ENCODE data around the gene FRS3.

Gene FRS3

DNA sequence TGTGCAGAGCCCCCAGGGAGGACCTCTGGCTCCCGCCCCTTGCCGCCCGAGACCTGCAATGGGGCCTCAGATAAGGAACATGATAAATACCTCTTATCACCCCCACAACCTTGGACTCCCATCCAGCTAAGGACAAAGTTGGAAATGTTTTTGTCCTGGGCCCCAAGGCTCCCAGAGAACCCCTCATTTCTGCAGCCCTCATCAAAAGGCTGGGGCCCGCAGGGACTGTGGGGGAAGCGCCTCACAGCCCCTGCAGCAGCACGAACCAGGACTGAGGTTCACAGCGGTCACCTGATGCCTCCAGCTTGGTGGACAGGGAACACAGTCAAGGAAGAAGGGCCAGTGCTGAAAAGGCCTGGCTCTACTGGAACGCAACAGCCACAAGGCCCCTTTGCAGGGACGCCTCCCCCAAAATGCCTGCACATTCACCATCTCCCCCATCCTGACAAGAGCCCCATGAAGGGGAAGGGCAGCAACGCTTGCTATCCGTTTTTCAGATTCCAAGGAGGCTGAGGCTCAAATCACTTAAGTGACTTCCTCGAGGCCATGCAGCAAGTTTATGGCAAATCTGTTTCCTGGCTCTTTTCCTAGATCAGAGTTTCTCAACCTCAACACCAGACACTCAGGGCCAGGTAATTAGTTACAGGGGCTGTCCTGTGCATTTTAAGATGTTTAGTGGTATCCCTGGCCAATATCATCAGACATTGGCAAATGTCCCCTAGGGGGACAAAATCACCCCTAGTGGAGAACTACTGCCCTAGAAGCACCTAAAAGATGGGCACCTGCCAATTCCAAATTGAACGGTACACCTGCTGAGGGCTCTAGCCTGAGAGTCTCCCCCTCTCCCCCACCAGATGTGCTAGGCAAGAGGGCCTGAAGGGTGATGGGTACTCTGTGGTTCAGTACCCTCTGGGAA lies 54.9 kb downstream of the FRS3 start:
- no peak for DNase-seq

DNA sequence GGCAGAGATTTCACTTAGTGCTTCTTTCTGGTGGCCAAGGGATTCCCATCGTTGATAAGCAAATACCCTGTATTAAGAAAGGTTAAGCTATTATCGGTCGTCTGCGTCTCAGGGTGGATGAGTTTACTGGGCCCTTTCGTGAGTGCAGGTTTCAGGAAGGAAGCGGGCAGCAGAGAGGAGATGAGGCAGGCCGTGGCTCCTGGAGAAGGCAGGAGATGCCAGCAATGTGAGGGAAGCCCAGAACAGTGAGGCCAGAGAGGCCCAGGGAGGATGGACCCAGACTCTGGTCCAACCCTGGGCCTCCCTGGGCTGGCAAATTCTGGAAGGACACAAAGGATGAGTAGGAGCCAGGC lies 55.5 kb downstream of the FRS3 start:
- no peak for DNase-seq

DNA sequence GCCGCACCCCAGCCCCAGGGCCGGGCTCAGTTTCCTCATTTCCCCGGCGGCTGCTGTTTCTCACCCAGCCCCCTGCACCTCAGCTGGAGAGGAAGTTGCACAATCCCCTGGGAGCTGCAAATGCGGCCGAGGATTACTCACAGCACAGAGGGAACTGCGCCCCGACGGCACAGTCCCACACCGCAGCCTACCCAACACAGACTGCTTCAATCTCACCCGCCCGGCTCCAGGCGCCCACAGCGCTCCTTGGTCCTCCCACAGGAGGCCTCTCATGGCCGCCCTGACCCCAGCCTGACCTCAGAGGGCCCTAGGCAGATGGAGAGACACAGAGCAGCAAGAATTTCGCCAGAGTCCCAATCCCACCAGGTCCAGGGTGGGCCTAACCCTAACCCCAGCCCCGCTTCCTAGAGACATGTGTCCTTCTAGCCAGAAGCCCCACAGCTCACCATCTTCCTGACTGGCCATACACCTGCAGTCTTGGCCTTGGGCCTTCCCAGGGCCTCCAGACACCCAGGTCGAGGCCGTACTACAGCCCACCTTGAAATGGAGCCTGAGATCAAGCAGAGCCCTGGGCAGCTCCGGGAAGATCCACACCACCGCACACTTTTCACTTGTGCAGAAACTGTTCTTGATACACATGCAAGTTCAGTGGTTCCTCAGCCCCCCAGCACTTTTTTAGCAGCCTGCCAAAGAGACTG lies 56.0 kb downstream of the FRS3 start:
- no peak for DNase-seq

DNA sequence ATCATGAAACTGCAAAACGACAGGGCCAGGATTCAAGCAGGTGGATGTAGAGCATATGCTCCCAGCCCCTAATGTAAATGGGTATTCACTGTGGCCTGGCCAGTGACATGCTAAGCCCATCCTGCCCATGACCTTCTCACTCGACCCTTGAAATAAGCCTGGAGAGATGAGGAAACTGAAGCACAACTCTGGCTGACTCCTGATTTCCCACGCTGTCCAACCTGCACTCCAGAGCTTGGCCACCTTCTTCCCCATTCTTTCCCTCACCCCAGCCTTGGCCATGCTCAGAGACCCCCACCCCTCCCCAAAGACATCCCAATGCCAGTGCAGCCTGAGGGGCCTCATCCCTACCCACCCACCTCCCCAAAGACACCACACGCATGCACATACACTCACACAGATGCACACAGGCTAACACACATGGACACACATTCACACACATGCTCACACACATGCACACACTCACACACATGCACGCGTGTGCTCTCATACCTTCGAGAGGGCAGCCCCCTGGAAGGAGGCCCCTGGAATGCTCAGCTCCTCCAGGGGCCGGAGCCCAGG lies 56.7 kb downstream of the FRS3 start:
- DNase-seq = no peak

DNA sequence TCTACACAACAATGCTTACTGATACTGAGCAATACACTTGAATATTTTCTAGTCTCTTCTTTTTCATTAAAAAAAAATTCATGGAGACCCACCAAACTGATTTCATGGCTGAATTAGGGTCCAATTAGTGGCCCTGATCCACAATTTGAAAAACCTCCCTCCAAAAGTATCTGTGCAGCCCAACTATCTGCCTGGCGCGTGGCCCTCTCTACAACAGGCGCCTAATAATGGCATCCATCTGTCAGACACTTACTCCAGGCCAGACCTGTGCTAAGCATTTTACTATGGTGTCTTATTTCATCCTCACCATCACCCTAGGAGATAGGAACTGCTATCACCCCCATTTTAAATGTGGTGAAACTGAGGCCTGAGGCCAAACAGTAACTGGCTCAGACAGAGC lies 58.3 kb downstream of the FRS3 start:
- no peak for DNase-seq

DNA sequence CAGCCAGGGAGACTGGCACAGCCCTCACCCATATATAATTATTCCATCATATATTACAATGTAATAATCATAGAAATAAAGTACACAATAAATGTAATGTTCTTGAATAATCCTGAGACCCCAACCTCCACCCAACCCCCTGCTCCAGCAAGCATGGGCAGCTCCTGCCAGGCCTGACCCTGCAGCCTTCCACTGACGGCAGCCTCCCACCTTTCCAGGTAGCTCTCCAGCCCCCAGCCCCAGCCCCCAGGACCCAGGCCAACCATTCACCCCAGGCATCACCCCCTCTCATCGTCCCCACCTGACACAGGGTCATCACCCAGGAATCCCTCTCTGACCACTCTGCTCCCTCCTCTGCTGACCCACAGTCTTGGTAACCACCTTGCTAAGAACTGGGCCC lies 58.9 kb downstream of the FRS3 start:
- DNase-seq = no peak

DNA sequence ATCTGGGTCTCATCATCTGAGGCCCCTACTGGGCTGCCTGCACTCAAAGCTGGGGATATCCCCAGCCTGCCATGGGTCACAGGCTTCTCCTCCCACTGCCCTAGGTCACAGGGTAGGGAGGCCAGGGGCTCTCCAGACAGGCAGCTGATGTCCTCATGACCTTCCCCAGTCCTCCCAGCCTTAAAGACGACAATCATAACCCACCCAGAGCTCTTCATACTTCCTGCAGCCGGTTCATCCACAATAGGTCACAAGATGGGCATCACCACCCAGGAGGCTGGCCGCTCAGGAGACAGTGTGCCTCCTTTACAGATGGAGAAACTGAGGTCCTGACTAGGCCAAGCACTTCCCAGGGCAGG lies 59.5 kb downstream of the FRS3 start:
- DNase-seq = no peak
